Astrocyte of the hippocampus (primary cell): ENCODE results near the gene CYS1.

Experiments
- DNase-seq: peaks from one replicate; pipeline ENCODE4 v3.0.0; 2011; ENCODE audit warnings: low read depth, low spot score

The CYS1 gene

GRCh38 chr2:10047616-10048500 is 32.4 kb downstream of the CYS1 start:
- no peak for DNase-seq

DNA sequence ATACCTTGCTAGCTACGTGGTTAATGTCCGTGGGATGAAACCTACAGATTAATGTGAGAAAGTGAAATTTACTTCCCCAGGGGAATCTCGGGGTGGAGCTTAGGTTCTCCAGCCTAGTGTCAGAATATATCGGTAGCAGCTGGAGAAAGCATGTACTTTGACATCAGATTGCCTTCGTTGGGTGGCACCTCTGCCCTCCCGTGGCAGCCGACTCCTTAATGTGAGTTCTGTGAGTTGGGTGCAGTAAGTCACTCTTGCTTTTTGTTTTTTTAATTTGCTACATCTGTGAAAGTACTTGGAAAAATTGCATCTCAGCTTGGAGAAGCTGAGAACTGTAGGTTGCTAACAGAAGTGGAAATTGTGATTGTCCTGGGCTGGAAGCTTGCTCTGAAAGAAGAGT is 33.3 kb downstream of the CYS1 start:
- no peak for DNase-seq

- DNase-seq = no peak
Observed at GRCh38 chr2:10045561-10046355, 34.5 kb downstream of the CYS1 start.

GRCh38 chr2:10043906-10044601 is 36.2 kb downstream of the CYS1 start:
- peak; percentile 96 for DNase-seq

DNA sequence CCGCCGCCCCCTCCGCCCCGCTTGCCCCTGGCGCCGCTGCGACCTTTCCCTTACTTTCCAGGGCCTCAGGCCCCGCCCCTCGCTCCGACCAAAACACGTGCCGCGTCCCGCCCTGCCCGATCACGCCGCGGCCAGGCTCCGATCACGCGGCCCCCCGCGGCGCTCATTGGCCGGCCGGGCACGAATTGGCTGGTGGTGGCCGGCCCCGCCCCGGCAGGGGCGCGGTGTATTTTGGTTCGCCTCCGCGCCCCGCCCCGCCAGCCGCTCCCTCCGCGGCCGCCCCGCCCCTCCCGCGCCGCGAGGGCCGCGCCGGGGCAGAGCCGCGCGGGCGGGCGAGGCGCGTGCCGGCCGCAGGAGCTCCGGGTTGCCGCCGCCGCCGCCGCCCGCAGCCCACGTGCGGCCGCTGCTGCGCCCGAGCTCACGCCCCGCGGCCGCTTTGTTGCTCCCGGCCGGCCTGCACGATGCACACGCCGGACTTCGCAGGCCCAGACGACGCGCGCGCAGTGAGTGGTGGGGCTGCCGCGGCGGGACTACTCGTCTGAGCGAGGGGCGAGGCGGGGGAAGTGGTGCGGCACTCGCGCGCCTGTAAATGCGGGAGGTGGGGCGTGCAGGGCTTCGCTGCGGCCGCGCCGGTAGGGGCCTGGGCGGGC is 36.8 kb downstream of the CYS1 start, which contains the start of gene KLF11:
Gene KLF11 (plus strand): TSS at position 295 of the 650 bp plus-strand sequence. CDS start 167 bp downstream, at position 462.
- DNase-seq = peak; percentile 96

DNA sequence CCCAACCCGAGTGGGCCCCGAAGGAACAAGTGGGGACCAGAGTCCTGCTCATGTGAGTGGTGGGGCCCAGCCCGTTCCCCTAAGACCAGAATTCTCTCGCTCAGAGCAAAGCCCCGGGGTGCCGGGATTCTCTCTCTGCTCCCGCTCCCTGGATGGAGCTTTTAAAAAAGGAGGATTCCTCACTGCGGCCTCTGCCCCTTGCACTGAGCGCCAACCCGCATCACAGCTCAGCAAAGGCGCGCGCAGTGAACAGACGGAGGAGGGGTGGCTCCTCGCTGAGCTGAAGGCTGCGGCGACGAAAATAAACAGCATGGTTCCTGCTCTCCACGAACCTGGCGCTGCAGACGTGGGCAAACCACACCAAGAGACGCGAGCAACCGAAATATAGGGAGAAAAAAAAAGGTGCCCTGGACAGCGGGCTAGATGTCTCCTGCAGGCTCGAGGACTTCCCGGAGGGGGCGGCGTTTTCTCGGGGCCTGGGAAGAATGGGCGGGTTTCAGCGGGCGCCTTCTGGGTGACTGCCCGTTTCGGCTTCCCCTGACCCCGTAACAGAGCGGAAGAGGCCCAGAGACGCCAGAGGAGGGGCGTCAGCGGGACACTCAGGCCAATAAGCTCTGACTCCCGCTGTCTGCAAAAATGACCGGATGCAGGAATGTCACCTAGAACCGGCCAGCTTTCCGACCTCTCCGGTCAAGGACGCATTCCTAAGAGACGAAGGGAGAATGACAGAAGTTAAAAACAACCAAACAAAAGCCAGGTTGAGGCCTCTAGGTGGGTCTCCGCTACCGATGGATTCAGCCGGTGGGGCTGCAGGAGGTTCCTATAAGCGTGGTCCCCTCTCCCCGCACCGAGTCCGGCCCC is 37.7 kb downstream of the CYS1 start:
- DNase-seq = peak; percentile 60

DNA sequence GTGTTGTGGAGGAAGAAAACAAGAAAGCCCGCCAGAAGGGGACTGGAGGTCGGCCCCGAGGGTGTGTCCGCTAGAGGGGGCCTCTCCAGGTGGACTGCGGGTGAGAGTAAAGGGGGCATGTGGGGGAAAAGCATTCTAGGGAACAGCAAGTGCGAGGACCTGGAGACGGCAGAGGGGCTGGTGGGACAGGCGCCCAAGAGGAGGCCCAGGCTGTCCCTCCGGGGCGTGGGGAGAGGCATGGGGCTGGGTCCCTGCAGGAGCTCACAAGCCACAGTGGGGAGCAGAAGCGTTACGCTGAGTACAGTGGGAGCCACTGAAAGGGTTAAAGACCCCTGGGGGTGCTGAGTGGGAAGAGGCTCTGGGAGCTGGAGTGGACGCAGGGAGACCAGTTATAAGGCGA is 38.5 kb downstream of the CYS1 start:
- no peak for DNase-seq

GRCh38 chr2:10039658-10040410 is 40.4 kb downstream of the CYS1 start:
- DNase-seq = peak; percentile 73

- DNase-seq = peak; percentile 46
Observed at GRCh38 chr2:10038716-10039115, 41.5 kb downstream of the CYS1 start.

DNA sequence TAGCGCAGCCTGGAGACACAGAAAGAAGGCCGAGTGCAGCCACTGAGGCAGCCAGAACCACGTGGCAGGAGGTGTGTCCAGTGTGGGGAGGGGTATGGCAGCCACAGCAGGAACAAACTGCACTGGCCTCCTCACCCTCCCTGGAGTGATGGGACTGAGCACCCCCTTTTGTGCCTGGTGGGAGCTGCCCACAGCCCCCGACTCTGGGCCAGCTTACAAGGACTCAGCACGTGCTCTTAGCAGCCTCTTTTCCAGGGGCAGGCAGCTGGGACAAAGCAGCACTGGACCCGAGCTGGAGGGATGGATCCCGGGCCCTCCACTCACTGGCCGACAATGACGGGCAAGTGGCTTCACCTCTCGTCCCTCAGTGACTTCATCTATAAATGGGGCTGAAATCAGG is 42.1 kb downstream of the CYS1 start:
- DNase-seq = no peak

DNA sequence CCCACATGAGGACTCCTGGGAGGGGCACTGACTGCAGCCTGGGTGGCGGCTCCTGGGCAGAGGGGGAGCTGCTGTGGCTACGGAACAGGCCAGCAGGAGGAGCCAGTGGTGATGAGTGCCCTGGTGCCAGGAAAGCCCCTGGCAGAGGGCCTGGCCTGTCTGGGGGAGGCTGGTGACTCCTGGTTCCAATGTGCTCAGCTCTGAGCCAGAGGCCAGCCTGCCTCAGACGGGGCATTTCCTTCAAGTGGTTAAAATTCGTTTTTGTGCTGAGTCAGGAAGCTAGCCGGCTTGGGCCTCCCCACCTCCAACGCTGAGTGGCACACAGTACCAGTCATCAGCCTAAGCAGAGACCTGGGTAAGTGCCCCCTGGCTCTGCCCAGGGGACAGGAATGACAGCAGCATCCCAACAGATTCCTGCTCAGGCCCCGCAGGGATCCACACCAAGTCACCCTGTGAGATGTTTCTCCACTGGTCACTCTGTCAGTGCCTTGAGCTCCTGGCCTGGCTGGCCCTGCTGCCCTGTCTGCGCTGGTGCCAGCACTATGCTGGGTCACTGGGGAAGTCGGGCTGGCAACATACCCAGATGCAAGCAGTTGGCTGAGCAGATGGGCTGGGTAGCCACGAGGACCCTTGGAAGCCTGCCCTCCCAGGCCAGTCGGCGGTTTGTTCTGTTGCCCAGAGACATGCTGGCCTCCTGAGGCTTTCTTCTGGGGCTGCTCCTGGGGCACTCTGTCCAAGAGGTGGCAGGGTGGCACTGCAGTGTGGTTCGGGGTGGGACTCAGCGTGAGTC is 43.9 kb downstream of the CYS1 start:
- peak; percentile 93 for DNase-seq

GRCh38 chr2:10035633-10036032 is 44.6 kb downstream of the CYS1 start:
- DNase-seq = no peak

DNA sequence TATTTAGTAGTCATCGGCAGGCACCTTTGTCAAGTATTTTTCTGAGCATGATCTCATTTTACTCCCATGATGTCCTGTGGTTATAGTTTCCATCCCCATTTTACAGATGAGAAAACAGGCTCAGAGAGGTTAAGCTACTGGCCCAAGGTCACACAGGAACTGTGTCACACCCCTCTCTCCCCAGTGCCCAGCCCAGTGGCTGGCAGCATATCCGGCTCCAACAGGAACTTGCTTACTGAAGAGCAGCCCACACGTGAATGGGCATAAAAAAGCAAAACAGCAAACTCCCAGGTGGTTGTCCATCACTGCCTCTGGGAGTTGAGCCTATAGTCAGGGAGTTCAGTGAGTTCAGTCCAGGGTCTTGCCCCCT is 45.2 kb downstream of the CYS1 start:
- DNase-seq = no peak

- DNase-seq = no peak
Observed at GRCh38 chr2:10034333-10035052, 45.7 kb downstream of the CYS1 start.

GRCh38 chr2:10033251-10034006 is 46.8 kb downstream of the CYS1 start:
- no peak for DNase-seq

DNA sequence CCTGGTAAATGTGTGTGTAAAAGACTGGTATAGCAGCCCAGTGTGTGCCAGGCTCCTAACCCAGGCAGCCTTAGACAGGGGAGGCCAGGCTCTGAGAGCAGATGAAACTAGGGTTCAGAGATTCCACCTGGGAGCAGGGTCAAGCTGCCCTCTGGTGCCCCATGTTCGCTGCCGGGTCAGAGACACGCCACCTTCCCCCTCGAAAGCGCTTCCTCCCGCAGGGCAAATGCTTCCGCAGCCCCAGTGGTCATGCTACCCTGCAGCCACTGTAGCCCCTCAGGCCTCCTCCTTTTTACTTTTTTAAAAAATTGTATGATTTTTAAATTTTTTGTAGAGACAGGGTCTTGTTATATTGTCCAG is 47.5 kb downstream of the CYS1 start:
- no peak for DNase-seq

DNA sequence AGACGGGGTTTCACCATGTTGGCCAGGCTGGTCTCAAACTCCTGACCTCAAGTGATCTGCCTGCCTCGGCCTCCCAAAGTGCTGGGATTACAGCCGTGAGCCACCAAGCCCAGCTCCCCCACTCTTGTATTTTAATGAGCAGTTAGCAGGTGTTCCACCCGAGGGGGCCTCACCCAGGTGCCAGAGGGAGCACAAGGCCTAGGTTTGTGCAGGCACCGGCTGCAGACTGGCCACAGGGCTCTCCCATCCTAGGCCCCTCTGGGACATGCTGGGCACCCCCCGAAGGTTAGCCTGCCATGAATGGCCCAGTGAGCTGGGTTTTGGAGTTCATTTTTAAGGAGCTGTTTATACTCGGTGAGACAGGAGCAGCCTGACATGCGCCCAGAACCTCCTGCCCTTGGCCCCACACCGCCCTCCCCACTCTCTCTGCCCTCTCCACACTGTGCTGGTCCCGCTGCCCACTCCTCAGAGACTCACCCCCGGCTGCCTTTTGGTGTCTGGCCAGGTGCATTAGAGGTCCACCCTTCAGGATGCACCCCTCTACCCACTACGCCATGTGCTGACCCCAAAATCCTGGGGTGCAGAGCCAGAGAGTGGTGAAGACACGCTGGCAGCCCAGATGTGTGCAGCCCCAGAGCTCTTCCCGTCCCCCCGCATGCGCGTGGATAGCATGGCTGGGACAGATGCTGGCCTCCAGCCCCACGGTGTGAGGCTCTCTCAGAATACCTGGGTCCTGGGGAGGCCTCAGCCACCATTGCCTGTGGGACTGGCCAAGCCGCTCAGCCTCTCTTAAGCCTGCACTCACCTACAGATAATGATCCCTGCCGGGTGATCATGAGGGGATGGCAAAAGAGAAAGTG is 48.1 kb downstream of the CYS1 start:
- no peak for DNase-seq
